ENCODE measurements around the gene PTPDC1. TPM values are rescaled to one million over a fixed set of nuclear protein-coding genes. Genes with fewer than 3 reads are reported as not detected.

Gene PTPDC1
- polyA plus RNA-seq, 3 donors, result 0.32 to 1.5 (median 0.95) TPM

DNA sequence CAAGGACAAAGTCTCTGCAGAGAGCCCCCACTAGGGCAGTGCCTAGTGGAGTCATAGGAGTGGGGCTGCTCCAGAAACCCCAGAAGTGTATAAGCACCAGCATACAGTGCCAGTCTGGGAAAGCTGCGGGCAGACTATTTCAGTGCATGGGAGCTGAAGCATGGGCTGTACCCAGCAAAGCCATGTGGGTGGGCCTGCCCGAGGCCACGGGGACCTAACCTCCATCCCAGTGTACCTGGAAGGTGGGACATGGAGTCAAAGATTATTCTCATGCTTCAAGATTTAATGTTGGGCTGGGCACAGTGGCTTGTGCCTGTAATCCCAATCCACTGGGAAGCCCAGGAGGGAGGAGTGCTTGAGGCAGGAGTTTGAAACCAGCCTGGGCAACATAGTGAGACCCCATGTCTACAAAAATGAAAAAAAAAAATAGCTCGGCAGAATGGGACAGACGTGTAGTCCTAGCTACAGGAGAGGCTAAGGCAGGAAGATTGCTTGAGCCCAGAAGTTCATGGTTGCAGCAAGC is 36.7 kb downstream of the PTPDC1 start:
- Histone ChIP-seq H3K27me3 (ENCODE audit: control insufficient read depth in 2 of 2, insufficient read depth in 2 of 2, low read length in 2 of 2) (no peaks in the 10 kb centered on the region), H3K4me1 (ENCODE audit: control insufficient read depth in 1 of 2, insufficient read depth in 2 of 2, low read length in 2 of 2) (no peaks in the 10 kb centered on the region), H3K9me3 (replicated peaks in 1 of 2; ENCODE audit: control insufficient read depth in 1 of 2, insufficient read depth in 1 of 2, low read length in 2 of 2) (peaks cover 0 to 9% of the 10 kb centered on the region in 2 donors), H3K27ac (ENCODE audit: low read depth in 1 of 2, low read length in 2 of 2) (no peak overlapping the region), H3K79me2 (ENCODE audit: insufficient read depth, low read length) (no peaks in the 10 kb centered on the region), H3K4me2 (replicated peaks; ENCODE audit: extremely low read depth, low read length, poor library complexity, severe bottlenecking) (no peak overlapping the region), H2AFZ (ENCODE audit: insufficient read depth, low read depth, low read length, poor library complexity, severe bottlenecking) (no peak overlapping the region), H3K36me3 (replicated peaks in 1 of 2; ENCODE audit: control insufficient read depth in 1 of 2, insufficient read depth in 2 of 2, low read length in 2 of 2) (no peaks in the 10 kb centered on the region), H3K9ac (ENCODE audit: insufficient read depth, low read length, poor library complexity, severe bottlenecking) (no peak overlapping the region), H4K20me1 (ENCODE audit: insufficient read depth, low read length) (no peaks in the 10 kb centered on the region), H3K4me3 (replicated peaks in 1 of 3; ENCODE audit: low read depth in 2 of 3, low read length in 3 of 3) (no peak overlapping the region)
- TF ChIP-seq, protein P1, sequence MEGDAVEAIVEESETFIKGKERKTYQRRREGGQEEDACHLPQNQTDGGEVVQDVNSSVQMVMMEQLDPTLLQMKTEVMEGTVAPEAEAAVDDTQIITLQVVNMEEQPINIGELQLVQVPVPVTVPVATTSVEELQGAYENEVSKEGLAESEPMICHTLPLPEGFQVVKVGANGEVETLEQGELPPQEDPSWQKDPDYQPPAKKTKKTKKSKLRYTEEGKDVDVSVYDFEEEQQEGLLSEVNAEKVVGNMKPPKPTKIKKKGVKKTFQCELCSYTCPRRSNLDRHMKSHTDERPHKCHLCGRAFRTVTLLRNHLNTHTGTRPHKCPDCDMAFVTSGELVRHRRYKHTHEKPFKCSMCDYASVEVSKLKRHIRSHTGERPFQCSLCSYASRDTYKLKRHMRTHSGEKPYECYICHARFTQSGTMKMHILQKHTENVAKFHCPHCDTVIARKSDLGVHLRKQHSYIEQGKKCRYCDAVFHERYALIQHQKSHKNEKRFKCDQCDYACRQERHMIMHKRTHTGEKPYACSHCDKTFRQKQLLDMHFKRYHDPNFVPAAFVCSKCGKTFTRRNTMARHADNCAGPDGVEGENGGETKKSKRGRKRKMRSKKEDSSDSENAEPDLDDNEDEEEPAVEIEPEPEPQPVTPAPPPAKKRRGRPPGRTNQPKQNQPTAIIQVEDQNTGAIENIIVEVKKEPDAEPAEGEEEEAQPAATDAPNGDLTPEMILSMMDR (IDR thresholded peaks at IDR 0.05), result no peak
- peaks cover 3% of the 10 kb centered on the region for H3K4me1 Mint-ChIP-seq
- intact Hi-C loops (cut with micrococcal nuclease), result no loop called here
- DNase-seq, result no peak
- H3K27me3 Mint-ChIP-seq (ENCODE audit: low read depth in 3 of 3), result no peaks in the 10 kb centered on the region
- no peaks in the 10 kb centered on the region for H3K36me3 Mint-ChIP-seq
- H3K9me3 Mint-ChIP-seq, result peaks cover 2 to 18% (median 14%) of the 10 kb centered on the region in 7 donors
- WGBS (ENCODE audit: insufficient coverage), result 100% methylated on average over 1 of the region's 5 CpGs
- H3K4me3 Mint-ChIP-seq, result no peak overlapping the region
- H3K27ac Mint-ChIP-seq, result peak overlapping the region in 1 of 7 donors; percentile 2

DNA sequence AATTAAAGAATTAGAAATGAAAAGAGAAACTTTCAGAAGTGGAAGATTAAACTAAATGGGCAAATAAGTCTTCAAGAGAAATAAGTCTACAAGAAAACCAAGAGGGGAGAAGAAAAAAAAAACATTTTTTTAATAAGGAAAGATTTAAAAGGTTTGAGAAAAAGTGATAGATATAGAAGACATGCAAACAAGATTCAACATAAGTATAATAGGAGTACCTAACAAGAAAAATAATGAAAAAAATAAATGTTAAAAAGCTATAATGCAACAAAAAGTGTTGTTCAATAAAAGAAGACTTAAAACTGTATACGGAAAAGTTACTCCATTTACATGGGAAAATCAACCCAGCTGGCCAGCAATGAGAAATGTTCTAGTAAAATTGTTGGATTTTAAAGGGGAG is 42.6 kb downstream of the PTPDC1 start:
- Histone ChIP-seq H3K4me2 (replicated peaks; ENCODE audit: extremely low read depth, low read length, poor library complexity, severe bottlenecking) (no peak overlapping the region), H3K27ac (ENCODE audit: low read depth in 1 of 2, low read length in 2 of 2) (no peak overlapping the region), H3K36me3 (replicated peaks in 1 of 2; ENCODE audit: control insufficient read depth in 1 of 2, insufficient read depth in 2 of 2, low read length in 2 of 2) (no peaks in the 10 kb centered on the region), H4K20me1 (ENCODE audit: insufficient read depth, low read length) (no peaks in the 10 kb centered on the region), H3K79me2 (ENCODE audit: insufficient read depth, low read length) (no peaks in the 10 kb centered on the region), H3K9me3 (replicated peaks in 1 of 2; ENCODE audit: control insufficient read depth in 1 of 2, insufficient read depth in 1 of 2, low read length in 2 of 2) (peaks cover 23 to 30% of the 10 kb centered on the region in 2 donors), H3K4me3 (replicated peaks in 1 of 3; ENCODE audit: low read depth in 2 of 3, low read length in 3 of 3) (no peak overlapping the region), H3K9ac (ENCODE audit: insufficient read depth, low read length, poor library complexity, severe bottlenecking) (no peak overlapping the region), H3K4me1 (ENCODE audit: control insufficient read depth in 1 of 2, insufficient read depth in 2 of 2, low read length in 2 of 2) (no peaks in the 10 kb centered on the region), H3K27me3 (ENCODE audit: control insufficient read depth in 2 of 2, insufficient read depth in 2 of 2, low read length in 2 of 2) (no peaks in the 10 kb centered on the region), H2AFZ (ENCODE audit: insufficient read depth, low read depth, low read length, poor library complexity, severe bottlenecking) (no peak overlapping the region)
- Mint-ChIP-seq H3K36me3 (no peaks in the 10 kb centered on the region), H3K27me3 (ENCODE audit: low read depth in 3 of 3) (no peaks in the 10 kb centered on the region), H3K9me3 (peaks cover 28 to 55% (median 40%) of the 10 kb centered on the region in 7 donors), H3K4me3 (no peak overlapping the region), H3K27ac (no peak overlapping the region), H3K4me1 (no peaks in the 10 kb centered on the region)
- TF ChIP-seq, protein P1 (IDR thresholded peaks at IDR 0.05), result no peak
- intact Hi-C loops (cut with micrococcal nuclease), result no loop called here
- no CpG with 5 or more reads among the region's 1 CpG for WGBS (ENCODE audit: insufficient coverage)
- no peak for DNase-seq
